GM18868 (cell line): ENCODE data around the gene SLC16A6.
"Not testable (repeated sequence)": the region's sequence is repeated elsewhere in the genome, so short reads cannot be mapped to it uniquely, and the experiment has no call there.

ENCODE experiments used
- ATAC-seq: cut with Tn5 transposase; IDR thresholded peaks from one replicate; pipeline ENCODE4 v1.9.1; 2021; ENCODE audit warnings: mild to moderate bottlenecking, moderate library complexity; ENCODE audit not compliant: unreplicated experiment

SLC16A6 gene

DNA sequence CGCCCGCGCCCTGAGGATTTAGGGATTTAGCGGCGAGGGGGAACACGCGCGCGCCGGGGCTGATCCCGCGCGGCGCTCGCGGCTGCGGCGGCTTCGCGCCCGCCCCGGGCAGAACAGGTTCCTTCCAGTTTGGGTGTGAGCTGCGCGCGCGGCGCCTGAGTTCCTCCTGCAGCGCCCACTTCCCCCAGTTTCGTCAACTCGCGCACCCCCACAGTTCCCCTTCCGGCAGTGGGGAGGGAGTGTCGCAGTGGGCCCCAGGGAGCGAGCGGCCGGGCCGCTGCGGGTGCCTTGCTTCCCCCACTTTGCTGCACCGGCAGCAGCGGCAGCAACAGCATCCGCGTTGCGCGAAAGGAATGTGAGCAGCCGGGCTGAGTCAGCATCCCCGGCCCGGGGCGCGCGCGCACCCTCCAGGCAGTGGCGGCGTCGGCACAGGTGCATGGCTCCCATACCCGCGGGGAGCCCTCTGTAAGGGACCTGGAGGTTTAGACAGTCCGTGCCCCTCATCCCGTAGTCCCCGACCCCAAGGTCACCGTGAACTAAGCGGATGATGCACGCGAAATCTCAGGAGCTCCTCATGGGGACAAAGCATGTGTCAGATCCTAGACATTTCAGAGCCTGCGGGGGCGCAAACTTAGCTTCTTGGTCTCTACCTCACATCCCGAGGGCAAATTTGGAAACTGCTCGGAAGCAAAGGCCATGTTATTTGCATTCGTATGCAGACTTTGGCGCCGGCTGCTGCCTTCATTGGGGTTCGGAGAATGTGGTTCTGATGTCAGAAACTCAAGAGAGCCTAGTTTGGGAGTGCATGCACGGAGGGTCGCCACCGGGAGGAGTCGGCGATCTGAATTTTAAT lies 1.1 kb upstream of the SLC16A6 start:
- ATAC-seq: peak; percentile 56

DNA sequence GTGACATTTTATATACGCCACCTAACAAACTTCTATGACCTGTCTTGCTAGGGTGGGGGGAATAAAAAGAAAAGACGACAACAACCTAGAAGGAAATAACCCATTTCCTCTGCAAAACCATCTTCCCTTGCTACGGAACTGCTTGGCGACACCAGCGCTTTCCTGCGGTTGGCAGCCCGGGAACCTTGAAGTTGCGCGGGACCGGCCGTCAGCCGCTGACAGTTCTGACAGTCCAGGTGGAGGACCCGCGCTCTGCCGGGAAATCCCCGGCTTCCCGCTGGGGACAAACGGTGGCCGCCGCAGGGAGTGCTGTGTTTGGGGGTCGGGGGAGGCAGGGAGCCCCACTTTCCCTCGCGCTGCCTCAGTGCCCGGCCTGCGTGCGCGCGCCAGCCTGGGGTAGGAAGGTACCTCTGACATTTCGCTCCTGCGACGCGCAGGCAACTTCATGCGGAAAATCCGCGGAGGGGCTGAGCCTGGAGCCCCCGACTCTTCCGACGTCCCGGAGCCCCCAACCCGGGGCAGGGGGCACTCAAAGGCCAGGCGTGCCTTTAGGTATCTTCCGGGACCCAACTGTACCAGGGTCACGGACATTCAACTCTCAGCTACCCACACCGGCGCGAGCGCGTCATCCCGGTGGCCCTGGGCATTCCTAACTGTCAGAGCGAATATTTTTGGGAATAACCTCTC lies 516 bp downstream of the SLC16A6 start:
- no peak for ATAC-seq

- no peak for ATAC-seq
Observed at GRCh38 chr17:68289936-68290267, 1.0 kb downstream of the SLC16A6 start.

- ATAC-seq: no peak
Observed at GRCh38 chr17:68289473-68289872, 1.5 kb downstream of the SLC16A6 start.

GRCh38 chr17:68288804-68289203 lies 2.1 kb downstream of the SLC16A6 start:
- ATAC-seq: no peak

DNA sequence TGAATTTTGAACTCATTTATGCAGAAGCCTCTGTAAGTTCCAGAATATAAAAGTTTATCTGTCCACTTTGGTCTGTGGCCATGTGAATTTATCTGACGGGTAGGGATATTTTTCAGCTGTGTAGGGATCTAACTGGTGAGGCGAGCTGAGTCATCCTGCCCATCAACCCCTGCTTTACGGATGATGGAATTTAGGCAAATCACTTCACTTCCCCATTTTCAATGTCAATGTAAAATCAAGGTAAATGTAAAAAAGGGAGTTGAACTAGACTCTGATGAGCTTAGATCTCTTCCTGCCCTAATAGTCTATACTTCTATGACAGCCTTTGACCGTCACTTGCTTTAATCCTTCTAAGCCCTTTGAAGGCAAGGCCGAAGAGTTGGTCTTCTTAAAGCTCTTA lies 2.6 kb downstream of the SLC16A6 start:
- ATAC-seq: peak; percentile 22

DNA sequence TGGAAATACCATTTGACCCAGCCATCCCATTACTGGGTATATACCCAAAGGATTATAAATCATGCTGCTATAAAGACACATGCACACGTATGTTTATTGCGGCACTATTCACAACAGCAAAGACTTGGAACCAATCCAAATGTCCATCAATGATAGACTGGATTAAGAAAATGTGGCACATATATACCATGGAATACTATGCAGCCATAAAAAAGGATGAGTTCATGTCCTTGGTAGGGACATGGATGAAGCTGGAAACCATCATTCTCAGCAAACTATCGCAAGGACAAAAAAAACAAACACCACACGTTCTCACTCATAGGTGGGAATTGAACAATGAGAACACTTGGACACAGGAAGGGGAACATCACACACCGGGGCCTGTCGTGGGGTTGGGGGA lies 9.0 kb downstream of the SLC16A6 start:
- ATAC-seq: not testable (repeated sequence)

DNA sequence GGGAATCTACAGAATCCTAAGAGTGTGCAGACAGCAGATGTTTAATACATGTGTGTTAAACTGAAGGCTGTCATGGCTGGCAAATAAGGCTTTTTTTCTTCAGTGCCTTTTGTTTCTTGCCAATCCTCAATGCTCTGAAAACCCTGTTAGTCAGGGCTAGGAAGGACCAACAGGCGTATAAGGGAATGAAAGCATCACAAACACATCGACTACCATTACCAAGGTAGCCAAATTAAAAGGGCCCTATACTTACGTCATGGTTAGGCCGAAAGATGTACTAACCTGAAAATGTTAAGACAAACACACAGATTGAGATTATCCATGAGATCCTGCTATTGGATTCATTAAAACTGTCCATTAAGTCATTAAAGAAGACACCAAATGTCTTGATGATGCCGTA lies 13.1 kb downstream of the SLC16A6 start:
- ATAC-seq: no peak

DNA sequence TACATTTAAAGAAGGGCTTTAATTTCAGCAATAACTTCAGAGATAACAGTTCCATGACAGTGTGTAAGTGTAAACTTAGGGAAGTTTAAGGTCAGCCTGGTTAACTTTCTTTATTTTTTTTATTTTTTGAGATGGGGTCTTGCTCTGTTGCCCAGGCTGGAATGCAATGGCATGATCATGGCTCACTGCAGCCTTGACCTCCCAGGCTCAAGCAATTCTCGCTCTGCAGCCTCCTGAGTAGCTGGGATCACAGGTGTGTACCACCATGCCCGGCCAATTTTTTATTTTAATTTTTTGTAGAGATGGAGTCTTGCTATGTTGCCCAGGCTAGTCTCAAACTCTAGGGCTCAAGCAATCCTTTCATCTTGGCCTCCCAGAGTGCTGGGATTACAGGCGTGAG lies 14.6 kb downstream of the SLC16A6 start:
- ATAC-seq: not testable (repeated sequence)

GRCh38 chr17:68273722-68274121 lies 17.2 kb downstream of the SLC16A6 start:
- ATAC-seq: no peak

- ATAC-seq: not testable (repeated sequence)
Observed at GRCh38 chr17:68265833-68266232, 25.1 kb downstream of the SLC16A6 start.

- not testable (repeated sequence) for ATAC-seq
Observed at GRCh38 chr17:68263101-68263681, 27.7 kb downstream of the SLC16A6 start.

DNA sequence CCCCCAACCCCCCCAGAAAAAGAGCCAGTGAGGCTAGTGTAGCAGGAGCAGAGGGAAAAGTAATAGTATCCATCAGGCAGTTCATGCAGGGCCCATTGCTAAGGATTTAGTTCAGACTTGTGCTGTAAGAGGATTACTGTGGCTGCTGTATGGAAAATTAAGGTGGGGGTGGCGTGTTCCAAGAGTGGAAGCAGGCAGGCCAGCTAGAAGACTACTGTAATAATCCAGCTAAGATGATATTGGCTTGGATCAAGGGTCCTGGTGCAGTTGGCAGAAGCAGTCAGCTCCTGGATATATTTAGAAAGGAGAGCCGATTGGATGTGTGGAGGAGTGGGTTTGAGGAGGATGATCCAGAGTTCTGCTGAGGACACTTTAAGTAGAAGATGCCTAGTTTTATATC lies 28.5 kb downstream of the SLC16A6 start:
- ATAC-seq: not testable (repeated sequence)

DNA sequence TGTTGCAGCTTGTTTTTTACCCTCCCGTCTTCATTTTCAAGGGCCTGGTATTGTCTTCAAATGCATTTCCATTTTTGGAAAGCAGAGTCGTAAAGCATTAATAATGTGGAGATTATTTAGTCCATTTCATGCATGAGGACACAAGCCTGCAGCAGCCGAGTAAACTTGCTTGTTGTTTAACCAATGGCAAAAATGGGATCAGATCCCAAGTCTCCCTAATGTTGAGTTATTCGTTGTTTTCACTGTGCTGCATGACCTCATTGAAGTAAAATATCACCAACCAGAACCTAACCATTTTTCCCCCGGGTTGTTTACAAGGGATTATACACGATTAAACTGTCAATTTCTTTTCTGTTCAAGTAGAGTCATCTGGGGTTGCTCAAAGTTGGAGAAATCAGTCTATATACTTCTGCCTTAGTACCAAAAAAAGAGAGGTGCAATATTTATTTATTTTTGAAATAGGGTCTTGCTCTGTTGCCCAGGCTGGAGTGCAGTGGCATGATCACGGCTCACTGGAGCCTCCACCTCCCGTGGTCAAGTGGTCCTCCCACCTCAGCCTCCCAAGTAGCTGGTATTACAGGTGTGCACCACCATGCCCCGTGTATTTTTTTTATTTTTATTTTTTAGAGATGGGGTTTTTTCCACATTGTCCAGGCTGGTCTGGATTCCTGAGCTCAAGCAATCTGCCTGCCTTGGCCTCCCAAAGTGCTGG lies 30.7 kb downstream of the SLC16A6 start:
- ATAC-seq: no peak

GRCh38 chr17:68259648-68259951 lies 31.3 kb downstream of the SLC16A6 start:
- not testable (repeated sequence) for ATAC-seq

DNA sequence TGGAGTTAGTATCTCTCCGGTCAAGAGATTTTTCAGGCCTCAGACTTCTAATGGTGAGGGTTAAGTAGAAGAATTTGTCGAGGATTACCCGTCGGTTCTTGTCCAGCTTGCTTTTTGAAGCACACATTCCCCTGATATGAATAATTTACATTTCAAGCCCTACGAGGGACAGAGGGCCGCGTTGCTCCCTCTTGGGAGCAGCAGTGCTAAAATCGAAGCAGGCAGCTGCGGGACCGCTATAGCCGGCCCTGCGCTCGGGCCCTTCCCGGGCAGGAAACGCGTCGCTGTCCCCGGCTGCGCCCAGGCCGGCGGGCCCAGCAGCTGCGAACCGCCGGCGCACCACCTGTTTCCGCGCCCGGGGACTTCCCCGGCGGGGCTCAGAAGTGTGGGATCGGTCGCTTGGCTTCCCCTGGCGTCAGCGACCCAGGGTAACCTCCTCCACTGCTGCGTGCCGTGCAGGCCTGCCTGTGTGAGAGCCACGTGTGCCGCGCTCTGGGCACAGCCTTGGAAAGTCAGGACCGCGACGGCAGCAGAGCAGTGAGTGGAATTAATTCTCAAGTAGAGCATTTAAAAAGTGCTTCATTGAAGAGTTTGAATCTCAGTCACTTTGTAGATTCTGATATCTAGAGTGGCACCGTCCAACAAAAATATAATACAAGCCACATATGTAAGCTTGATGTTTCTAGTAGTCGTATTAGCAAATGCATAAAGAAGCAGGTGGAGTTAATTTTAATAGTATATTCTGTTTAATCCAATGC lies 31.9 kb downstream of the SLC16A6 start:
- peak; percentile 88 for ATAC-seq

- ATAC-seq: no peak
Observed at GRCh38 chr17:68257934-68258333, 33.0 kb downstream of the SLC16A6 start.

GRCh38 chr17:68256701-68257100 lies 34.2 kb downstream of the SLC16A6 start:
- ATAC-seq: not testable (repeated sequence)

- no peak for ATAC-seq
Observed at GRCh38 chr17:68255731-68256538, 35.0 kb downstream of the SLC16A6 start.

DNA sequence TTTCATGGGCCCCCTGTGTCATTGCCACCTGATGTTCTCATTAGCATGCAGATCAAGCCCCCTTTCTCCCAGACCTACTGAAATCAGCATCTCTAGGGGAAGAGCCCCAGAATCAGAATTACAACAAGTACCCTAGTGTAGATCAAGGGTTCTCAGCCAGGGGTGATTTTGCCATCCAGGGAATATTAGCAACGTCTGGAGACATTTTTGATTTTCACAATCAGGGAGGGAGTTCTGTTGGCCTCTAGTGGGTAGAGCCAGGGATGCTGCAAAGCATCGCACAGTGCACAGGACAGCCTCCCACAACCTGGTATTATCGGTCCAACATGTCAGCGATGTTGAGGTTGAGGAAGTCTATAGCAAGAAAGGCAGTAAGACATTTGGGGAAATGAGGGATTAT lies 35.8 kb downstream of the SLC16A6 start:
- no peak for ATAC-seq
